ENCODE measurements around the gene MADCAM1. TPM values are rescaled to one million over a fixed set of nuclear protein-coding genes. Genes with fewer than 3 reads are reported as not detected.

Gene MADCAM1
- polyA plus RNA-seq, 4 donors: 2.8 to 5.8 (median 4.5) TPM

DNA sequence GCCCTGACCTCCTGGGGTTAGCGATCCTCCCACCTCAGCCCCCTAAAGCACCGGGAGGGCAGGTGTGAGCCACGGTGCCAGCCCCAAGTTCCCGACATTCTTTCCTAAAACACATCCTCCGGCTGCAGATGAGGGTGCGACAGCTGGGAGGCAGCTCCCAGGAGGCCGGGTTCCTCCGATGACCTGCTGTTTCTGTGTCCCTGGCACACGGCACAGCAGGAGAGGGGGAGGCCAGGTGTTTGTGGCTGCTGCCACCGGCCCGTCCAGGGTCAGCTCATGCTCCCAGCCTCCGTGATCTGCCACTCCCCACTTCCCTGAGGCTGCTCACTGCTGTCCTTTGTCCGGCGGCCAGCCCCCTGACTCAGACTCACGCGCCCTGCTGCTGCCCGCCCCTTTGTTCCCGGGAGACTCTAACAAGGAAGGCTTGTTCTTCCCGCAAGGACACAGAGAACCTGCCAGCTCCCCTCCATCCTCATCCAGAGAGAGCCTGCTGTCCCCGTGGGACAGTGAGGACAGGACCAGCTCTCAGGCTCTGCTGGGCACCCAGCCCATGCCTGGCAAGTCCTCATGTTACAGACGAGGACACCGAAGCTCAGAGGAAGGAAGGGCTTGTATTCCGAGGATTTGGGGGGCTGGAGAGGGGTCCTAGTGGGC is 10.6 kb upstream of the MADCAM1 start:
- DNase-seq (ENCODE audit: low read depth in 4 of 4, low spot score in 3 of 4): no peak

DNA sequence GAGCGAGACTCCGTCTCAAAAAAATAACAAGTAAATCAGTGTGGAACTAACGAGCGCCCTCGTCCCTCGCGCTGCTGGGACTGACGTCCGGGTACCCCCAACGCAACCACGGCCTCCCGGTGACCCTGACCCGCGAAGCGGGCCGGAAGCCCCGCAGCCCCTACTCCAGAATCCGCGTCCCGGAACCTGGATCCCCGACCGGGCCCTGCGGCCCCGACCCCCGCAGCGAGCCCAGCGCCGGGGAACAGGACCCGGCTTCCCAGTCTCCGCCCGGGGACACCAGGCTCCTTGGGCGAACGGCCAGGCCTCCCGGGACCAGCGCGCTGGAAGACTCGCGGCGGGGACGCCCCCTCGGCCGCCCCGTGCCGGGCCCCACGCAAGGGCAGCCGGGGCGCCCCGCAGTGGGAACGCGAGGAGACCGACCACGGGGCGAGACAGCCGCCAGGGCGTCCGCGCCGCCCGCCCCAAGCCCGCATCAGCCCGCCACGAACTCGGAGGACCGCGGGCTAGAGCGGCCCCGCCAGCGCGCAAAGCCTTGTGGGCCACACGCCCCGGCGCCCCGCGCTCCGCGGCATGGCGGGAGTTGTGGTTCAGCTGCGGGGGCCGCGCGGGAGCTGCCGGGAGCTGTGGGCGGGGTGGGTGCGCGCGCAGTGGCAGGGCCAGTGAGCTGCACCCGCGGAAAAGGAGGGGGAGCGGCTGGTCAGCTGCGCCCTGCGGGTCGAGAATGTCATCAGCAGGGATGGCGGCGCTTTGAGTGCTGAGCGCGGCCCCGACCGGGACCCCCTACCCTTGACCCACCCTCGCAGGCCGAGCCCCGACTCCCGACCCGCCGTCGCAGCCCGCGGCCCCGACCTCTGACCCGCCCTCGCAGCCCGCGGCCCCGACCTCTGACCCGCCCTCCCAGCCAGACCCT is 7.5 kb upstream of the MADCAM1 start:
- DNase-seq (ENCODE audit: low read depth in 4 of 4, low spot score in 3 of 4): peak; percentile 79 to 92 (median 90)

DNA sequence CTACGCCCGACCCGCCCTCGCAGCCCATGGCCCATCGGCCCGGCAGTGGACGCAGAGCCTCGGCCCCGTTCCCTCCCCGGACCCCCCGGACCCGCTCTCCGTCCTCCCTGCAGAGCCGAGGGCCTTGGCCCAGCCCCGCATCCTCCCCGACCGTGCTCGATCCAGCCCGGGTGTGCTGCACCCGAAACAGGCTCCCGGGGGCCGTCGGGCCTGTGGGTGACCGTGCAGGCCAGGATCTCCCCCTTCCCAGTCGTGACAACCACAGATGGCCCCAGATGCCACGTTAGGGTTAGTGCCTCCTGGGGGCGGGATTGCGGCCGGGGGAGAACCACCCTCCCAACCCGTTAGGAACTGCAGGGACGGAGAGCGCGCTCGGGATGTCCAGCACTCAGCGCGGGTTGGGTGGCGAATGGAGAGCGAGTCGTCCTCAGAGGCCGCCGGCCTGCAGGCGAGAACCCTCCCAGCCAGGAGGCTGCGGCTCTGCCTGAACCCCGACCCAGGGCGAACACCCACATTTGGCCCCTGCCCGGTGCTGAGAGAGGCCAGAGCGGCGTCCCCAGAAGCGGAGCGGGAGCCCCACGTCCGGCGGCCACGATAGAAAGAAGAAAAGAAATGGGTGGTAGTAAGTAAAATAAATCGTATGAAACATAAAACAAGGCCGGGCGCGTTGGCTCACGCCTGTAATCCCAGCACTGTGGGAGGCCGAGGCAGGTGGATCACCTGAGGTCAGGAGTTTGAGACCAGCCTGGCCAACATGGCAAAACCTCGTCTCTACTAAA is 6.7 kb upstream of the MADCAM1 start:
- DNase-seq (ENCODE audit: low read depth in 4 of 4, low spot score in 3 of 4): no peak

DNA sequence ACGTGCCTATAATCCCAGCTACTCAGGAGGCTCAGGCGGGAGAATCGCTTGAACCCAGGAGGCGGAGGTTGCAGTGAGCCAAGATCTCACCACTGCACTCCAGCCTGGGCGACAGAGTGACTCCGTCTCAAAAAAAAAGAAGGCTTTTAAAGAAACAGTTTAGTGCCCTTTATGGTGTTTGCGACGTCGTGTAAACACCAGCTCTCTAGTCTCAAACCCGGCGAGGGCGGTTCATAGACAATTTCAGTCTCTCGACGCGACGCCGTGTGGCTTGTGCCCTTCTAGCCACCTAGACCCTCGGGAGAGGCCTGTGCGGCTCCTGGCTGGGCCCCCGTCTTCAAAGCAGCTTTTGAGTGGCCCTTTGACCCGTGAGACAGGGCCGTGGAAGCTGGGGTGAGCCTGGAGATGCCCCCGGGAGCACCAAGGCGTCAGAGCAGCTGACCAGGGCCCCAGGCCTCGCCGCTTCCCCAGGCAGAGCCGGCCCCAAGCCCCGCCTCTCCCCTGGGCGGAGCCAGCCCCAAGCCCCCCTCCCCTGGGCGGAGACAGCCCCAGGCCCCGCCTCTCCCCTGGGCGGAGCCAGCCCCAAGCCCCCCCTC is 5.0 kb upstream of the MADCAM1 start:
- DNase-seq (ENCODE audit: low read depth in 4 of 4, low spot score in 3 of 4): no peak

DNA sequence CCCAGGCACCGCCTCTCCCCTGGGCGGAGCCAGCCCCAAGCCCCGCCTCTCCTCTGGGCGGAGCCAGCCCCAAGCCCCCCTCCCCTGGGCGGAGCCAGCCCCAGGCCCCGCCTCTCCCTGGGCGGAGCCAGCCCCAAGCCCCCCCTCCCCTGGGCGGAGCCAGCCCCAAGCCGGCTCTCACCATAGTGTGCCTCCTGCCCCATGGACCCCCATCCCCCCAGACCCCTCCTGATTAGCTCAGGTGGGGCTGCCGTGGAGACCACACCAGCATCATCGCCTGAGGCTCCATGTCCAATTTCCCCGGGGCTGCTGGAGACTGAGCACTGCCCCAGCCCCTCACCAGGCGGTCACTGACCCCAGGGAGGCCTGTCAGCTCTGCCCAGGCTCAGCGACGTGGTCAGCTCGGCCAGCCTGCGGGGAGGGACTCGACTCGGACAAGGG is 4.2 kb upstream of the MADCAM1 start:
- no peak for DNase-seq (ENCODE audit: low read depth in 4 of 4, low spot score in 3 of 4)

DNA sequence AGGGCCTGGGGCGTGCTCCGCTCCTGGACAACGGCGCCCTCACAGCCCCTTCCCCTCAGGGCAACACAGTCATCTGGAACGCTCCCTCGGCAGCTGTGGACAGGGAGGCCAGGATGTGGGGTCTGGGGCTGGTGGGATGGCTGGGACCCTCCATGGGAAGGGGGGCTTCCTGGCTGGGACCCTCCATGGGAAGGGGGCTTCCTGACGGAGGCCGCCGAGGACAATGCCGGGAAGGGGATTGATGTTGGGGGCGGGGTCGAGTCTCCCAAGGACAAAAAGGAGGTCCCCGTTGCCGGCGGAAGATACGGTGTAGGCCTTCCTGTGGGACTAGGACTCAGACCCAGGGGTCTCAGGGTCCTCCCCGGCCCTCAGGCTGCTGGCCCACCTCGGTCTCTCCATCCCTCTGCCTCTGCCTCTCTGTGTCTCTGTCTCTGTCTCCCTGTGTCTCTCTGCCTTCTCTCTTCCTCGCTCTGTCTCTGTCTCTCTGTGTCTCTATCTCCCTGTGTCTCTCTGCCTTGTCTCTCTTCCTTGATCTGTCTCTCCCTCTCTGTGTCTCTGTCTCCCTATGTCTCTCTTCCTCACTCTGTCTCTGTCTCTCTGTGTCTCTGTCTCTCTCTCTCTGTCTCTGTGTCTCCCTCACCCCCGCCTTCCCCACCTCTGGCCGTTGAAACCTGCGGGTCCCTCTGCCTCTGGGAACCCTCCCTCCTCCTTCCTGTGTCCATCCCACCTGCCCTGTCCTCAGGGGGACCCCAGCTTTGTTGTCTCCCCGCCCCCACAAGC is 2.7 kb upstream of the MADCAM1 start:
- no peak for DNase-seq (ENCODE audit: low read depth in 4 of 4, low spot score in 3 of 4)

DNA sequence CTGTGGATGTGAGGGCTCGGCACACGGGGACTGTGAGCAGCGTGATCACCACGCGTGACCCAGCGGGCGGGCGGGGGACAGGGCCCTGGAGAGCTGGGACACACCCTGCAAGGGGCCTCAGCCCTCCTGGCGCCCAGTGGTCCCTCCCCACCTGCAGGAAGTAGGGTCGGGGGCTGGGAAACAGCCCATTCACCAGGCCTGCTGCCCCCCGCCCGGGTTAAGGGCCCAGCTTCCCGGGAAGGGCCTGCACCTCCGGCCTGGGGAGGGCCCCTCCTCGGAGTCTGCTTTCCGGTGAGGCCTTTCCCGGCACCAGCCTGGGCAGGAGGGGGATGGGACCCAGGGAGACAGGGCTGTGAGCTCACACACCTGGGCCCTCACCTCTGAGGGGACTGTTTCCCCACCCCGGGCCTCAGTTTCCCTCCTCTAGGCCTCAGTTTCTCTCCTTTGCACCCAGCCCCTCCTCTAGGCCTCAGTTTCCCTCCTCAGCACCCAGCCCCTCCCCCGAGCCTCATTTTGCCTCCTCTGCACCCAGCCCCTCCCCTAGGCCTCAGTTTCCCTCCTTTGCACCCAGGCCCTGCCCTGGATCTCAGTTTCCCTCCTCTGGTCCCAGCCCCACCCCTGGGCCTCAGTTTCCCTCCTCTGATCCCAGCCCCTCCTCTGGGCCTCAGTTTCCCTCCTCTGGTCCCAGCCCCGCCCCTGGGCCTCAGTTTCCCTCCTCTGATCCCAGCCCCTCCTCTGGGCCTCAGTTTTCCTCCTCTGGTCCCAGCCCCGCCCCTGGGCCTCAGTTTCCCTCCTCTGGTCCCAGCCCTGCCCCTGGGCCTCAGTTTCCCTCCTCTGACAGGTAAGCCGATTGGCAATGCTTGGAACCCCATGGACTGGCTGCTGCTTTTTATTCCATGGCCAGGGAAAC is 1.9 kb upstream of the MADCAM1 start:
- DNase-seq (ENCODE audit: low read depth in 4 of 4, low spot score in 3 of 4): no peak

DNA sequence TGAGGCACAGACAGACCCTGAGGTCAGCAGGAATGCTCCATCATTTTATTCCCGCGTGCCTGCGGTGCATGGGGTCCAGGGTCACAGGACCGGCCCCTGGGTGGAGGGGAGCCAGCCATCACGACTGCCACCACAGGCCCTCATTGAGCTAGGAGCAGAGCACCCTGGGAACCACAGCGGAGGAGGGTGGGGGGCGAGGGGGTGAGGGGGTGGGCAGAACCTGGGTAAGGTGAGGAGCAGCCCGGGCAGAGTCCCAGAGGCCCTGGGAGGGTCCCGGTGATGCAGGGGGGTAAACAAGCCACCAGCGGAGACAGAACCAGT is 1.2 kb upstream of the MADCAM1 start:
- no peak for DNase-seq (ENCODE audit: low read depth in 4 of 4, low spot score in 3 of 4)

DNA sequence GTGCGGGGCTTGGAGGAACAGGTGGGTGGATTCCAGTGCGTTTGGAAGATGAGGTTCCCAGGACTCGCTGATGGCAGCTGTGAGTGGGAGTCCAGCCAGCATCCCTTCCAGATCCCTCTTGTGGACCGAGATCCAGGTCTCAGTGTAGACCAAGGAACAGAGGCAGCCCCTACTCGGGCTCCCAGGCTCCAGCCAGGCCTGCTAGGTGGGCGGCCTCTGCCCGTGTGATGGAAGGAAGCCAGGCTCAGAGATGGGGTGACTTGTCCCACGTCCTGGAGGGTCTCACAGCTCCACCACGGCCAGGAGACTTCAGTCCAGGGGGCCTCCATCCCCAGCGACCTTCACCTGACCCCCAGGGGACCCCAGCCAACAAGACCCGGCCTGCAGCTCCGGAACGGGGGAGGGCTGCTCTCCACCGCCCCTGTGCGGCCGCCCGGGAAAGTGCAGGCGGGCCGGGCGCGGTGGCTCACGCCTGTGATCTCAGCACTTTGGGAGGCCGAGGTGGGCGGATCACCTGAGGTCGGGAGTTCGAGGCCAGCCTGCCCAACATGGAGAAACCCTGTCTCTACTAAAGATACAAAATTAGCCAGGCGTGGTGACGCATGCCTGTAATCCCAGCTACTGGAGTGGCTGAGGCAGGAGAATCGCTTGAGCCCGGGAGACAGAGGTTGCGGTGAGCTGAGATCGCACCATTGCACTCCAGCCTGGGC is 729 bp upstream of the MADCAM1 start:
- DNase-seq (ENCODE audit: low read depth in 4 of 4, low spot score in 3 of 4): no peak

DNA sequence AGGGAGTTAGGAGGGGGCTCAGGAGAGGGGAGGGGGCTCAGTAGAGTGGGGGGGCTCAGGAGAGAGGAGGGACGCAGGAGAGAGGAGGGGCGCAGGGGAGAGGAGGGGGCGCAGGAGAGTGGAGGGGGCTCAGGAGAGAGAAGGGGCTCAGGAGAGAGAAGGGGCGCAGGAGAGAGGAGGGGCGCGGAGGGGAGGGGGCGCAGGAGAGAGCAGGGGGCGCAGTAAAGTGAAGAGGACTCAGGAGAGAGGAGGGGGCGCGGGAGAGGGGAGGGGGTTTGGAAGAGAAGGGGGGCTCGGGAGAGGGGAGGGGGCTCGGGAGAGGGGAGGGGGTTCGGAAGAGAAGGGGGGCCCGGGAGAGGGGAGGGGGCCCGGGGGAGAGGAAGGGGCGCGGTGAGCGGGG is 700 bp downstream of the MADCAM1 start:
- DNase-seq (ENCODE audit: low read depth in 4 of 4, low spot score in 3 of 4): no peak

DNA sequence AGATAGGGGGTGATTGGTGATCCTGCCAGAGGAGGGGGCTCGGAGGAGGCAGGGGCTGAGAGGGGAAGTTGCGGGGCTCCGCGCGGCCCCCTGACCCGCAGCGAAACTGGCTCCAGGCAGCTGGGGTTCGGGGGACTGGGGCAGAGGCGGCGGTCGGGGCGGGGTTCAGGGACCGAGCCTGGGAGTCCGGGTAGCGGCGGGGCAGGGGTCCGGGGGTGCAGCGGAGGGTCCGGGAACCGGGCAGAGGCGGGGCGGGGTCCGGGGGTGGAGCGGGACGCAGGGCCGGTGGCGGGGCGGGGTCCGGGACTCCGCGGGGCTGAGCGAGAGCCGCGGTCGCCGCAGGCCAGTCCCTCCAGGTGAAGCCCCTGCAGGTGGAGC is 1.2 kb downstream of the MADCAM1 start:
- no peak for DNase-seq (ENCODE audit: low read depth in 4 of 4, low spot score in 3 of 4)

DNA sequence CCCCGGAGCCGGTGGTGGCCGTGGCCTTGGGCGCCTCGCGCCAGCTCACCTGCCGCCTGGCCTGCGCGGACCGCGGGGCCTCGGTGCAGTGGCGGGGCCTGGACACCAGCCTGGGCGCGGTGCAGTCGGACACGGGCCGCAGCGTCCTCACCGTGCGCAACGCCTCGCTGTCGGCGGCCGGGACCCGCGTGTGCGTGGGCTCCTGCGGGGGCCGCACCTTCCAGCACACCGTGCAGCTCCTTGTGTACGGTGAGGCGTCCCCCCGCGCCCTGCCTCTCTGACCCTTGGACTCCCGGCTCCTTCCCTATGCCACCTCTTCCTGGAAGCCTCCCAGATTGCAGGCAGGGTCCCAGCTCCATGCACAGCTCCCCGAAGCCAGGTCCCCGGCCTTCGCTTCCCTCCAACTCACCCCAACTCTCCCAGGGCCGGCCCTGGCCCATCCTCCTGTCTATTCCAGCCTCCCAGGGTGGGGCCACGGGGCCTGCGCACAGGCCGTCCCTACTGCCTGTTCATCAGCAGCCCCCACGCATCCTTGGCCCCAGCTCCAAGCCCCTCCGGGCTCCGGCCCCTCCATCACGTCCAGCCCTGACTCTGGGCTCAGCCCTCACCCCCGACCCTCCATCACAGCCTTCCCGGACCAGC is 1.7 kb downstream of the MADCAM1 start:
- no peak for DNase-seq (ENCODE audit: low read depth in 4 of 4, low spot score in 3 of 4)

DNA sequence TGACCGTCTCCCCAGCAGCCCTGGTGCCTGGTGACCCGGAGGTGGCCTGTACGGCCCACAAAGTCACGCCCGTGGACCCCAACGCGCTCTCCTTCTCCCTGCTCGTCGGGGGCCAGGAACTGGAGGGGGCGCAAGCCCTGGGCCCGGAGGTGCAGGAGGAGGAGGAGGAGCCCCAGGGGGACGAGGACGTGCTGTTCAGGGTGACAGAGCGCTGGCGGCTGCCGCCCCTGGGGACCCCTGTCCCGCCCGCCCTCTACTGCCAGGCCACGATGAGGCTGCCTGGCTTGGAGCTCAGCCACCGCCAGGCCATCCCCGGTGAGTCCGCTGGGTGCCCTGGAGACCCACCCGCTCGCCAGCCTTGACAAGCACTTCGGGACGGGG is 2.2 kb downstream of the MADCAM1 start:
- no peak for DNase-seq (ENCODE audit: low read depth in 4 of 4, low spot score in 3 of 4)

DNA sequence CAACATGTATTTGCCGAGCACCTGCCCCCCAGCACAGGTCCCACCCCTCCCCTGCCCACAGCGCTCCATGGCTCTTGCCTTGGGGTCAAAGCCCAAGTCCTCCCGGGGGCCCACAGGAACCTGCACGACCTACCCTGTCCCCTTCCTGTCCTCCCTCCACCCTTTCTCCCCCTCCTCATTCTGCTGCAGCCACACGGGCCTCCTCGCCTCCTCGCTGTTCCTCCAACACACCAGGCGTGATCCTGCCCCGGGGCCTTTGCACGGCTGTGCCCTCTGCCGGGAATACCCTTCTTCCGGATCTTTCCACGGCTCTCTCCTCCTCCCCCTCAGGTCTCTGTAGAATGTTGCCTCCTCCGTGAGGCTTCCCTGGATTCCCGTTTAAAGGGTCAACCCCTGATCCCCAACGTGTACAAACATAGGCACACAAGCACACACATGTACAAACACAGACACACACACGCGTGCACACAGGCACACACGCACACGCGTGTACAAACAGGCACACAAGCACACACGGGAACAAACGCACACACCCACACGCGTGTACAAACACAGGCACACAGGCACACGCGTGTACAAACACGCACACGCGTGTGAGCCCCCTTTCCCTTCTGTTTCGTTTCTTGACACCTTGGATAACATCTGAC is 2.8 kb downstream of the MADCAM1 start:
- DNase-seq (ENCODE audit: low read depth in 4 of 4, low spot score in 3 of 4): no peak

DNA sequence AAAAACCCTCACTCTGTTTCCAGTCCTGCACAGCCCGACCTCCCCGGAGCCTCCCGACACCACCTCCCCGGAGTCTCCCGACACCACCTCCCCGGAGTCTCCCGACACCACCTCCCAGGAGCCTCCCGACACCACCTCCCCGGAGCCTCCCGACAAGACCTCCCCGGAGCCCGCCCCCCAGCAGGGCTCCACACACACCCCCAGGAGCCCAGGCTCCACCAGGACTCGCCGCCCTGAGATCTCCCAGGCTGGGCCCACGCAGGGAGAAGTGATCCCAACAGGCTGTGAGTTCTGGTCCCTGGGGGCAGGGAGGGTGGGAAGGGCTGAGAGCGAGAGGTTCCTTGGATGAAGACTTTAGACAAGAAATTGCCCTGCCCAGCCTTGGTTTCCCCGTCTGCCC is 5.4 kb downstream of the MADCAM1 start:
- no peak for DNase-seq (ENCODE audit: low read depth in 4 of 4, low spot score in 3 of 4)

DNA sequence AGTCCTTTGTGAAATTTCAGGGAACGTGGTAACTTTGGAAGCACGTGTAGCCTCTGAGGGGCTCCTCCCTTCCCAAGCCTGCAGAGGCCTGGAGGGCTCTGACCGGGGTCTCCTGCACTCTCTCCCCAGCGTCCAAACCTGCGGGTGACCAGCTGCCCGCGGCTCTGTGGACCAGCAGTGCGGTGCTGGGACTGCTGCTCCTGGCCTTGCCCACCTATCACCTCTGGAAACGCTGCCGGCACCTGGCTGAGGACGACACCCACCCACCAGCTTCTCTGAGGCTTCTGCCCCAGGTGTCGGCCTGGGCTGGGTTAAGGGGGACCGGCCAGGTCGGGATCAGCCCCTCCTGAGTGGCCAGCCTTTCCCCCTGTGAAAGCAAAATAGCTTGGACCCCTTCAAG is 8.3 kb downstream of the MADCAM1 start:
- DNase-seq (ENCODE audit: low read depth in 4 of 4, low spot score in 3 of 4): no peak

DNA sequence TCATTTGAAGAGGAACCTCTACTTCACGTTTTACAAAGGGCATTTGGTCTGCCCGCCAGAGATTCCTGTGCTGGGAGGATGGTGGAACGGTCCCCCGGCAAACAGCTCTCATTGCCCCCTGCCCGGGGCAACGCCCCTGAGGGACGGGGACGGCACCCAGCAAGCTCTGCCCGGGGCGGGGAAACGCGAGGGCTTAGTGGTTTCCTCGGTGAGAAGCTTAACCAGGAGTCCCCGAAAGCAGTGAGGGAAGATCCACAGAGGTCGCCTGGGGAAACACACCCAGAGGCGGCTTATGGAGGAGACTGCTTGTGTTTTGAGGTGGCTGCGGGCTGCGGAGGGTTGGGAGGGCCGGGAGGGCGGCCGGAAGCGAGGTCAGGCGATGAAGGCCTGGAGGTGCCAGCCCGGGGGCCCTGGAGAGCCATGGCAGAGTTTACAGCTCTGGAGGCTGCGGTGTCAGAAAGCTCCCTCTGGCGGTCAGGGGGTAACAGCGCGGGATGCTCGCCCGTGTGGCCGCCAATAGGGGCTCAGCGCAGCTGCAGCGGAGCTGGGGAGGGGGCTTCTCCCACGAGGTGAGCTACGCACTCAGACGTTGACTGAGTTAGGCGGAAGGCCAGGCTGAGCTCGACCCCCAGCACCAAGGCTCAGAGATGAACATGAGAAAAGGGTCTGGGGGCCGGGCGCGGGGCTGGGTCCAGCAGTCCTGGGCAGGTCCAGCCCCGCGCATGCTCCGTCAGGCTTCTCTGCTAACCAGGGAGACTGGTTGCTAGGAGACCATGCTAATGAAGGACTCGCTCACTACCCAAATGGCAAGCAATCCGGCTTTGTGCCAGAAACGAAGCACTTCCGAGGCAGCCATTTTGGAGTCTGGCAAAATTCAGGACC is 10.4 kb downstream of the MADCAM1 start:
- DNase-seq (ENCODE audit: low read depth in 4 of 4, low spot score in 3 of 4): peak; percentile 100

Data from left renal pelvis (tissue), 4 donors.